Suprapubic skin (tissue), 3 donors: ENCODE measurements around the gene DIPK2B.

Experiments
- CTCF ChIP-seq, 2 donors: fragments of 200-600 bp in 1 of 2; fragments of 450-650 bp in 1 of 2; sonication (generic) in 1 of 2; IDR thresholded peaks; one replicate each; pipeline ENCODE4 v1.5.1; 2016 to 2019; ENCODE audit warnings: antibody characterized with exemption in 2 of 2, mild to moderate bottlenecking in 1 of 2, moderate library complexity in 1 of 2
- EP300 ChIP-seq: sonication (generic); formaldehyde crosslinking; IDR thresholded peaks from one replicate; pipeline ENCODE4 v1.6.1; 2017; ENCODE audit warnings: antibody characterized with exemption

GRCh38 chrX:45233531-45233930 is 32.9 kb upstream of the DIPK2B start:
- no peak for TF ChIP-seq EP300
- no peak for TF ChIP-seq CTCF (IDR thresholded peaks at IDR 0.05)
